SIG-M5 treated with dmso at 0.1 percent for 504 hours (cell line): ENCODE results near the gene FRMPD4.
"Not testable (repeated sequence)": the region's sequence is repeated elsewhere in the genome, so short reads cannot be mapped to it uniquely, and the experiment has no call there.

Experiments used
- DNase-seq: peaks from one replicate; lab custom pipeline; 2025; ENCODE audit not compliant: unreplicated experiment; lab: John Stamatoyannopoulos, UW

FRMPD4 gene

GRCh38 chrX:12494400-12495138 is 356.3 kb downstream of the FRMPD4 start:
- no peak for DNase-seq

- no peak for DNase-seq
Observed at GRCh38 chrX:12496343-12496742, 358.1 kb downstream of the FRMPD4 start.

GRCh38 chrX:12497832-12498591 is 359.7 kb downstream of the FRMPD4 start:
- DNase-seq, result peak; percentile 34

- DNase-seq, result no peak
Observed at GRCh38 chrX:12505127-12505526, 366.9 kb downstream of the FRMPD4 start.

- peak; percentile 76 for DNase-seq
Observed at GRCh38 chrX:12515384-12515783, 377.1 kb downstream of the FRMPD4 start.

- no peak for DNase-seq
Observed at GRCh38 chrX:12526306-12526705, 388.0 kb downstream of the FRMPD4 start.

GRCh38 chrX:12538096-12538495 is 399.8 kb downstream of the FRMPD4 start:
- not testable (repeated sequence) for DNase-seq

GRCh38 chrX:12542251-12542650 is 404.0 kb downstream of the FRMPD4 start:
- DNase-seq, result not testable (repeated sequence)

GRCh38 chrX:12548341-12548740 is 410.1 kb downstream of the FRMPD4 start:
- DNase-seq, result no peak

GRCh38 chrX:12548746-12549145 is 410.5 kb downstream of the FRMPD4 start:
- DNase-seq, result peak; percentile 32

GRCh38 chrX:12554206-12554605 is 415.9 kb downstream of the FRMPD4 start:
- DNase-seq, result no peak

GRCh38 chrX:12563121-12563520 is 424.8 kb downstream of the FRMPD4 start:
- no peak for DNase-seq

GRCh38 chrX:12564221-12564620 is 425.9 kb downstream of the FRMPD4 start:
- no peak for DNase-seq

- peak; percentile 16 for DNase-seq
Observed at GRCh38 chrX:12567857-12568256, 429.6 kb downstream of the FRMPD4 start.

GRCh38 chrX:12570859-12571501 is 432.7 kb downstream of the FRMPD4 start:
- no peak for DNase-seq

- no peak for DNase-seq
Observed at GRCh38 chrX:12579311-12579710, 441.0 kb downstream of the FRMPD4 start.

GRCh38 chrX:12580548-12580947 is 442.3 kb downstream of the FRMPD4 start:
- DNase-seq, result no peak

- no peak for DNase-seq
Observed at GRCh38 chrX:12581546-12581945, 443.3 kb downstream of the FRMPD4 start.

- DNase-seq, result no peak
Observed at GRCh38 chrX:12582649-12583048, 444.4 kb downstream of the FRMPD4 start.

GRCh38 chrX:12583543-12583942 is 445.3 kb downstream of the FRMPD4 start:
- no peak for DNase-seq

- DNase-seq, result no peak
Observed at GRCh38 chrX:12595720-12596119, 457.4 kb downstream of the FRMPD4 start.

- peak; percentile 88 for DNase-seq
Observed at GRCh38 chrX:12610079-12610478, 471.8 kb downstream of the FRMPD4 start.
